HG03439 (cell line): ENCODE results near the gene FBXL4.

Source experiments
- ATAC-seq: cut with Tn5 transposase; IDR thresholded peaks from one replicate; pipeline ENCODE4 v1.9.1; 2021; ENCODE audit warnings: mild to moderate bottlenecking, moderate library complexity; ENCODE audit not compliant: unreplicated experiment

The FBXL4 gene

DNA sequence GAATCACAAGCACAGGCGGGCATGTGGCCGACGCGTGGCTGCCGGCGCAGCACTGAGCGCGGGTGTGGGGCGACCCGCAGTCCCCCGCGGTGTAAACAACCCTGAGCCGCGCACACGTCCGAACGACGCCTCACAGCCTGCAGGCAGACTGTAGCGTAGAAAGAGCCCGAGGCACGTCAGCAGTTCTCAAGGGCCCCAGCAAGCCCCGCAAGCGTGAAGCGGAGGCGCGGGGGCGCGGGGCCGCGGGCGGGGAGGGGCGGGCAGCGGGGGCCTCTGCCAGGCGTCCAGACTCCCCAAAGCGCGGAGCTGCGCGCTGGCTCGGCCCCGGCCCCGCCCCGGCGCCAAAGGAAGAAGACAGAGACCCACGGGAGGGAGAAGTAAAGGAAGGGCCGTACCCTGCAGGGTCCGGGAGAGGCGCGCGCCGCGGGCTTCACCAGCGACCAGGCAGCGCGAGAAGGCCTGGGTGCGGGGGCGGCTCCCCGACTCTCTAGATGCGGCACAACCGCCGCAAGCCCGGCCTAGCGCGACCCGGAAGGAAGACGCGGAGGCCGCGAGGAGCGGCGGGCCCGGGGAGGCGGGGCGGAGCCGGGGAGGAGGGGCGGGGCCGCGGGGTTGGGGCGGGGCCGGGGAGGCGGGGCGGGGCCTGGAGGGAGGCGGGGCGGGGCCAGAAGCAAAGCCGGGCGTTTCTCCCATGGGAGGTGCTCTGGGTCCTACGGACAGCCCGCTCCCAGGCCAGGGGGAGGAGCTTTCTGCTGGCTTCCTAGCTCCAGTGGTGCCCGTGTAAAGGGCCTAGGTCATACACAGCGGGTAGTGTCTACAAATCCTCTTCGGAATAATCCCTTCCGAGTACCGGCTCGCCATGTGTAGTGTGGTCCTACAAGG is at the start of gene FBXL4:
Gene FBXL4 (minus strand): TSS at position 536 of the 882 bp plus-strand sequence. CDS start 20,958 bp downstream, outside the sequence.
- ATAC-seq, result peak; percentile 88

DNA sequence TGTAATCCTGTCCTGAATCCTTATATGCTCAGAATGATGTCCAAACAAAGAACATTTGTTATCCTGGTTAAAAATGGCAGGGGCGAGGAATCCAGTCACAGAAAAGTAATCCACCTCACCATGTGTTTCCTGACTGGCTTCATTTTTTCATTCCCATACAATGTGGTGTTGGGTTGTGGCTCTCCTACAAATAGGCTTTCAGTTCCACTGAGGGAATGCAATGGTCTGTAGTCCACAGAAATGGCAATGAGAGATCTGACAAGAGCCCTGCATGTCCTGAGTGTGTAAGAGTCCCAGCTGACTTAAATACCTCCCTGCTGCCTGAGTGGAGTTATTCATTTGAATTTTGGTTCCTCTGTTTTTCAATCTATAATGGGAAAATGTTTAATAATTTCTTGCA is 47.4 kb upstream of the FBXL4 start:
- ATAC-seq, result no peak

DNA sequence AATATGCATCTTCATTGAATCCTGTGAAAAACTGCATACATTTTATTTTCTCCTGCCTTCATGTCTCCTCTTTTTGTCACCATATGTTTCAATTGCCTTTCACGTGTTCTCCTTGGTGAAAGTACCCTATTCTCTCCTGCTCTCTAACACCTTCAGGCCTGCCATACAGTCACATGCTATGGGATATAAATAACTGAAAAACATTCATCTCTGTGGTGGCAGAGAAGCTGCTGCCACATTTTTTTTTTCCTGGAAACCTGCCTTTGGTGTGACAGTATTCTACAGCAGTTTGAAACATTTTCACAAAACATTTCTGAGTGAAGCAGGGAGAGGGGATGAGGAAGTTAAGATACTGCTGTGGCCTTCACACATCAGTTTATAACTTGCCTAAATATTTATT is 44.8 kb upstream of the FBXL4 start:
- no peak for ATAC-seq

DNA sequence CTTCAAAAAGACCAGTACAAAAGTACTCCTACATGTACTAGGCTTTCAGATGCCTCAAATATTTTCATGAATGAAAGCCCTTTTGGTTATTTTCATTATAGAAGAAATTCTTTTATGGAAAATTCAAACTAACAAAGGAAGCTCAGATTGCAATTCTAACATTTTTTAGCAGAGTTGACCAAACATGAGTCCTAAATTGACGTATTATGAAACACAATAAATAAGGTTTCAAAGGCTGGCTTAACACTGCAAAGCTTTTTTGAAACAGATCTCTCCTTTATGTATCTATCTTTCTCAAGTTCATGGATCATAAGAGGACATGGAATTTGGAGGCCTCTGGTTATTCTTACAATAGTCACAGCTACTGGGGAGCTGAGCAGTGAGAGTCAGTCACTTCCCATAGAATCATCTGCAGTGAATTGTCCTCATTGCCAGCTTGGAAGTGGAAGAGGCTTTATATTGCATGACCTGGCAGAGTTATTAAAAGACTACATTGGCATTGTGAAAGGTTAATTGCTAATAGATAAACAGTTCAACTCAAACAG is 38.4 kb upstream of the FBXL4 start:
- no peak for ATAC-seq

DNA sequence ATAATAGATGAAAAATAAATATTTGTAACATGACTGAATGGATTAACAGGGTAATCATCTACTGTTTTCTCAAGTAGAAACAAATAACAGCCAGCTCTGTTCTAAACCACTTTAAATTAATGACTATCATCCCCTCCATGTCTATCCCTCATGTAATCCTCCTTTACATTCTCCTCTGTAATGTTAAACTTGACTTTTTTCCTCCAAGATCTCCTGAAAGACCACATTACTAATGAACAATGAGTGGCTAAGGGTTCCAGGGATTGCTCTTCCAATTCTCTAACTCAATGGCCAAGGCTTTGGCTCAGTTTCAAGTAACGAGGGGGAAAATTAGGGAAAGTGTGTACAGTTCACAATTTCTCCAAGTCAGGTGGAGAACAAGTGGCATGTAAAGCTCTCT is 37.6 kb upstream of the FBXL4 start:
- ATAC-seq, result no peak

DNA sequence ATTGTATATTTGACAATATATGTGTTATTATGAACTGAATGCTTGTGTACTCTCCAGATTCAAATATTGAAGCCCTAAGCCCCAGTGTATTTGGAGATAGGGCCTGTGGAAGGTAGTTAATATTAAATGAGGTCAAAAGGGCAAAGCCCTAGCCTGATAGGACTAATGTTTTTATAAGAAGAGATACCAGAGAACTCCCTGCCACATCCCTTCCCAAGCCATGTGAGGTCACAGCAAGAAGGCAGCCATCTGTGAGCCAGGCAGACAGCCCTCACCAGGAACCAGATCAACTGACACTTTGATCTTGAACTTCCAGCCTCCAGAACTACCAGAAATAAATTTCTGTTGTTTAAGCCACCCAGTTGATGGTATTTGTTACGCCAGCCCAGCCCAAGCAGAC is 36.4 kb upstream of the FBXL4 start:
- ATAC-seq, result no peak

DNA sequence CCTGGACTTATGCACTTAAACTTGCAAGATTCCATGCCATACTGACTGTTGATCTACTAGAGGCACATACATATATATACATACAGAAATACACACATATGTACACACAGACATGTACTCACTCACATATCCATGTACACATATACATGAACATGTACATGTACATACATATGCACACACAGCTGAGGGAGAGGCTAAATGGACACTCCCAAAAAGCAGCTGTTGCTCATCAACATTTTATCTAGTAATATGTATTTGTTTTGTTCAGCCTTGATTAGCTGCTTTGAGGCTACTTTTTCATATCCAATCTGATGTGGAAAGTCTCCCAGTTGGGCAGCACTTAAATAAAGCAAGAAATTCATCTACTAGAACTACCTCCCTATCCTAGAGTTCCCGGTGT is 33.7 kb upstream of the FBXL4 start:
- no peak for ATAC-seq

DNA sequence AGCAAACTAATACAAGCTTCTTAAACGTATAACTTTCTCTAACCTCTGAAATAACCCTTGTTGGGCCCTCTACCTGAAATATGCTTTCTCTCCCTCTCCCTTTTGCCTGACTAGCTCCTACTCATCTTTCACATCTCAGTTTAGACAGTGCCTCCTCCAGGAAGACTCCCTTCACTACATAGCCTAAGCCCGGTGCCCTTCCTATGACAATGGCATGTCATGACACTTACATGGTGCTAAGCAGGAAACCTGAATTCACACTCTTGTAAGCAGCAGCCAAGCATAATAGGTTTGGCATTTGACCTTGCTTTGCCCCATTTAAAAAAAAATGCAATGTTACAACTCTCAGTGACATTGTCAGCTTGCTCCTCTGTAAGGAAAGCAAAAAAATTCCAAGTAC is 33.1 kb upstream of the FBXL4 start:
- no peak for ATAC-seq

DNA sequence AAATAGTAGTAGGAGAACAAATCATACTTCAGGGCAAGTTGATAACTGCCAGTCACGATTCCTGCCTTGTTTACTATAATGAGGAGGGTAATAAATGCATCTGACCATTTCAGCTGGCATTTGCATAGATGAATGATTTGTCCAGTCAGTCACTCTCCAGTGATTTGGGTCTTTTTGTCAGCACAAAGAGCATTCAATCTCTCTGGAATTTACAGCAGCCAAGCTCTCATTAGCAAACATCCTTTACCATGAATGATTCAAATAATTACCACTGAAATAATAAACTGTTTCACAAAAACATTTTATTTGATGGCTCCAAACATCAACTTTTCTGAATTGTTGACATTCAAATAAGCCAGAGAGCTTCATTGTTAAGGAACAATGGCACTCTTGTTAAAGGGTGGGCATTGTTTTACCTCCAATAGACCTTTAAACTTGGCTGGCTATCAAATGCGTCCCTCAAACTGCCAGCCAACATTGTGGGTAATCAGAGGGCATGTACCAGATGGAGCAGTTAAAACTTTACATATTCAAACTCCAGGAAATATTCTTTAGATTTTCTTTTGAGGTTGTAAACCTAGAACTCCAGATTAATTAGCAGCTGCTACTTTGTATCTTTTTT is 30.0 kb upstream of the FBXL4 start:
- no peak for ATAC-seq

DNA sequence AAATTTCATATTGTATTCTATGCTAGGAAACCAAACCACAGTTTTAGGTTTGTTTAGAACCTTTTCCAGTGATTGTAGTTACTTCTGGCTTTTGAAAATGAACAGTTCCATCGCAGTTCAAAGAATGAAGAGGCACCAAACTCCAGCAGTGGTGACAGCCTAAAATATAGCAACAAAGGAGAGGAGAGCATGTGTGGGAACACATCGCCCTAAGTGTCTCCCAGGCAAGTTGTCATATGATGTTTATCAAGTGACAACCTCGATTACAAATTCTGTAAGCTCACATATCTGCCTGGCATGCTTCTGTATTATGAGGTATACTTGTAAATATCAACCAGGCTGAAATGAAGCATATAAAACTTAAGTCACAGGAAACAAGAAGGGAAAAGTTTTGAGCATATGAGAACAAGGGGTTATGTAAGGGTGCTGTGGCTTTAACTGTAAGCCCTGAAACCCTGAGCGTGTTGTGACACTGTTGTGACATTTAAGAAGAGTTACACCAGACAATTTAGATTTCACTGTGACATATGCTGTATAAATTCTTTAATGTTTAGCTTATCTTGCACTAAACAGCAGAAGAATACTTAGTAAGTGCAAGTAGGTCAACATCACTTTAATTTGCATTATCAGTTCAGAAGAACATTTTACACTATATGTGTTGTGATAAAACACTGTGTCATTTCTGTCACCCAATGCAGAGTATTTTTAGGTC is 29.1 kb upstream of the FBXL4 start:
- no peak for ATAC-seq

DNA sequence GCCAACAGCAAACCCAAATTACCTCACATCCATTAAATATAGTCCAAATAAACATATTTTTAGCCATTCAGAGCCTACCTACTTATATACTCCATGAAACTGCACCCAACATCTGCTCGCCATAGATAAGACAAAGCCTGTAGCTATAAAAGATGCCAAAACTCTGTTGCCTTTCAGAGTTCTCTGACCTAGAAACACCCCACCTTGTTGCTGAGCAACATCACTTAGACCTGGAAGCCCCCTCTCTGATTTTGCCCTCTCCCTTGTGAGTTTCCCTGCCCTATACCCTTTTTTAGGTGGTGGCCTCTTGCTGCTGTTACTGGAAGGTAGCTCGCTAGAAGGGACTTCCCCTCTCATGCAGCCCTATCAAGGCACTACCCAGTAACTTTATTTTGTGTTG is 27.7 kb upstream of the FBXL4 start:
- no peak for ATAC-seq

DNA sequence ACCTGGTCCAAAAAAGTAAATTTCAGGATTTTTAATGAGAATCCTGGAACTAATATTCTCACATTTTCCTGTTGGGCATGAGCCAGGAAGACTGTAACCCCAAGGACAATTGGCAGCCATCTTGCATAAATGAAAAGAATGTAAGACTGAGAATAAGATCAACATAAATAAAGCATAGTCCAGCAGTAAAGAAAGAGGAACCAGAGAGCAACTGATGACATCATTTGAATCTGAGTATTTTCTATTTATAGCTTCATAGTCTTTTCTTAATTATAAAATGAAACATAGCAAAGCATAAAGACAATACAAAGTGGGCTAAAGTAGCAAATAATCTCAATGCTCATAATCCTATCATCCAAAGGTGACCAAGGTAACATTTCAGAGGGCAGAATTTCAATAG is 26.6 kb upstream of the FBXL4 start:
- ATAC-seq, result no peak

DNA sequence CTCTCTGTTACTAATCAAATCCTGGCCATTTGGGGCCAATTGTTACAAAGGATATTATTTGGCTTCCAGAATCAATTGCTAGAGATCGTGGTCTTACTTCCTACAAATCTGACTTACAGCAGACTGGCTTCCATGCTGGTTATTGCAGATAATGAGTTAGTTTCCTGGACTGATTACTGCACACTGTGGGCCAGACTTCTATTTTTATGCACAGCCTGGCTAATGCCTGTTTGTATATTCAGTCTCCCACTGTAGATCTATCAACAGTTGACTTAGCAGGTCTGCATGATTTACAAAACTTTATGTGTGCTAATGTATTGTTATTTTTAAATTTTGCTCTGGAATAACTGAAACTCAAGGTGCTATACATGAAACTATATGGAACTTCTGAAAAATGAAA is 25.8 kb upstream of the FBXL4 start:
- no peak for ATAC-seq

DNA sequence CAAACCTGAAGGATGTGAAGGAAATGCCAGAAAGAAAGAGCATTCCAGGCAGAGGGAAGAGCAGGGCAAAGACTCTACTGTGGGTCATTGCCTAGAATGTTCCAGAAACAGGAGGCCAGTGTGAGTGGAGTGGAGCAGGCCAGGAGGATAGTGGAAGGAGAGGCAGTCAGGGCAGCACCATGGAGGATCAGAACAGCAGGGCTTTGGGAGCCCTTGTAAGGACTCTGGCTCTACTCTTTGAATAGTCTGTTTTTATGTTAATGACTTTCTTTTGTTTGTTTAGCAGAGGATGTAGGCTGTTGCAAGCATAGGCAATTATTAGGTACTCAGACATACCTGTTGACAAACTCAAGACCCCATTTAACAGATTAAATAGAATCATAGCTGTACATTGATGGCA is 23.6 kb upstream of the FBXL4 start:
- no peak for ATAC-seq

DNA sequence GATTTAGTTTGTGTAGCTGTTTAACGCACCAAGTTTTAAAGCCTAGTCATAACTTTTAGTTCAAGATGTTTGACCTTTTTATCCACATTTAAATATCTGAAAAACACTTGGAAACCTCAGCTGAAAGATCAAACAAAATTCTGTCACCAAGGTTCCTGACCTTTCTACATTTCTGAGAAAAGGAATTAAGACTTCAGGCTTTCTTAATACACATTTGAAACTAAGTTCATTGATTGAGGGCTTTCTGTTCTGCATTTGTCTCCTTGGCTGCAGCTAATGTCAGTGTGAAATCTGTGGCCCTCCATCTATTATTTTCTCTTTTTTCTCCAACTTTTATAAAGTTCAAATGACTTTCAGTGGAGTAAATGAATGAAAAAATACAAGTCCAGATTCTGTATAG is 22.7 kb upstream of the FBXL4 start:
- ATAC-seq, result no peak

DNA sequence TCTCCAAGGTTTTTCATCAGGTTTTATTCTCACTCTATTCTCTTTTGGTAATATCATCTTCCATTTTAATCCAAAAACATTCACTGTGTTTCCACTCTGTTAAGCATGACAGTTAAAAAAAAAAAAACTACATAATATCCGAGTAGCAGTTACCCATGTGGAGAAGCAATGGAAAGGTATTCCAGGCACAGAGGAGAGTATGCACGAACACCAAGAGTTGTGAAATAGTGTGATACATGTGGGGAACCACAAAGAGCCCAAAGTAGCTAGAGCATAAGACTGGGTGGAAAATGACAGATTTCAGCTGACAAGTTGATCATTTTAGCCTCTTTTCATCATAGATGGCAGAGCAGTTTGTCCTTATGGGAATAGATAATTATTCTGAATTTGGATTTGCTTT is 19.9 kb upstream of the FBXL4 start:
- ATAC-seq, result no peak

DNA sequence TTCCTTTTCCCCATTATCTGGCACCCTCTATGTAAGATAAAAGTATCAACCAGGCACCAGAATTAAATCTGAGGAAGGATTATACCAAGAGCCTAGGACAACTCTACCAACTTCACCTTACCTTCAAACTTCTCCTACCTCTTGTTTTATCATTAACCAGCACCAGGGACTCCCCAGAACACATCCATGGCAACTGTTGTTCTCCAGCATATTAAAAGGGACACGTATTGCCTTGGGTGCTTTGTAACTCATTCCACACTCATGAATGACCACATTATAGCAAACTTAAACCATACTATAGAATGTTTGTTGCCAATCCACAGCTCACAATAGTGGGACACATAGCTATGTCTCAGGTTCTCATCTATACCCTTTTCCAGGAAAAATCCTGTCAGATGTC is 11.9 kb upstream of the FBXL4 start:
- ATAC-seq, result no peak

DNA sequence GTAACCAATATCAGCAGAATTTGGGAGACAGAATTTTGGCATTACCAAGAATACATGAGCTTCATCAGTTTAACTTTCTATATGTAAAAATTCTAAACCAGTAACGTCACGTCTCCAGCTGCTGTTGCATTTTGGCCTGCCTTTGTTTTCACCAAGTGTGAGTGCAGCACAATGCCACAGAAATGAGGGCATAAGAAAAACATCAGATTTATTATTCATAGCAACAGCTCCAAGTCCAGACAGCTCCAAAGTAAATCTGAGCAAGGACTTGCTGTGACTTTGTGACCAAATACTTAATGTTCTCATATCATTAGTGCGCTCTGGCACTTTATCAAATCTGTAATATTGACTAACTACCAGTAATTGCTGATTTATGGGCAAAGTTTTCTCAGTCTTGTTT is 11.0 kb upstream of the FBXL4 start:
- ATAC-seq, result no peak

DNA sequence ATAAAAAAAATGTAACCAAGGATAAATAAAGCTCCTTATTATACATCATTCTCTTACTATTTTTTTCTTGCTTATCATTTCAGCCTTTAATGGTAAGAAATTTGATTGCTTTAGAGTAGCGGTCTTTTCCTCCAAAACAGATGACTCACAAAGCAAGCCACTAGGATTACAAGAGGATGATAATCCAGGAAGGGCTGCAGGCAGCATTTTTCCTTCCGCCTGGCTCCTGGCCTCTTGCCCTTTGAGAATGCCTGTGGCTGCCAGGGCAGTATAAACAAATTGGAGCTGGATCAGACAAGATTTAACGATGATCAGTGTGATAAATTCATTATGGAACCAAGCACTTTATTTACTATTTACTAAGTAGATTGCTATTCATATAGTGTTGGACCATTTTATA is 9.7 kb upstream of the FBXL4 start:
- ATAC-seq, result no peak

DNA sequence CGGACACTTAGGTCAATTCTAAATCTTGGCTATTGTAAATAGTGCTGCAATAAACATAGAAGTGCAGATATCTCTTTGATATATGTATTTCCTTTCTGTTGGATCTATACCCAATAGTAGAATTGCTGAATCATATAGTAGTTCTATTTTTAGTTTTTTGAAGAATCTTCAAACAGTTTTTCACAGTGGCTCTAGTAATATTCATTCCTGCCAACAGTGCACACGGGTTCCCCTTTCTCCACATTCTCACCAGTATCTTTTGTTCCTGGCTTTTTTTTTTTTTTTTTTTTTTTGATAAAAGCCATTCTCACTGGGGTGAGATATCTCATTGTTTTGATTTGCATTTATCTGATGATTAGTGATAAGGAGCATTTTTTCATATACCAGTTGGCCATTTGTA is 1.8 kb upstream of the FBXL4 start:
- no peak for ATAC-seq

DNA sequence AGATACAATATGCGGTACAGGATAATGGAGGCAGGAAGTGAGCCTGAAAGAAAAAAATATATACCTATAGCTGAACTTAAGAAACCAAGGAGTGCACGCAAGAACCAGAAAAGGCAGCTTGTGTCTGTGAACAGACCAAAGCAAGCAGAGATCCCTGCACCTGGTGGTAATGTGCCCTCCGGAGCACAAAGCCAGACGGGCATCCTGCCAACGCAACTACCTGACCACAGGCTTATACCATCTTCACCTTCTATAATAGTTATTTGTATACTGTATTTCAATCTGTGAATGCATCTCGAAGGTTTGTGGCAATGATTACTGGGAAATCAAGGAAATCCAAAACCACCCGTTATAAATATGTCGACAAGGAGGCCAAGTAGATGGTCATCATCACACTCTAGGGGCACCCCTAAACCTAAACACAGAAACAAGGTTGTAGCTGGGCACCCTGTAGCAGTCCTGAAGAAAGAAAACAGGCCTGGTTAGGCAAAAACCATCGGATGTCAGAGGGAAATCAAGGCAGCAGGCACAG is 801 bp downstream of the FBXL4 start:
- ATAC-seq, result peak; percentile 33
